Osteocyte (in vitro differentiated cells): ENCODE data around the gene TFDP1. TPM values are rescaled to one million over a fixed set of nuclear protein-coding genes. Genes with fewer than 3 reads are reported as not detected.

ENCODE experiments used
- DNase-seq: peaks from one replicate; pipeline ENCODE4 v3.0.0; 2021; ENCODE audit warnings: mixed read lengths; ENCODE audit not compliant: unreplicated experiment; ENCODE audit errors: extremely low spot score
- H3K27ac Mint-ChIP-seq: one replicate; pipeline ENCODE4 v1.8.0; 2021; ENCODE audit warnings: mild to moderate bottlenecking, mixed read lengths; ENCODE audit not compliant: unreplicated experiment
- H3K27me3 Mint-ChIP-seq: one replicate; pipeline ENCODE4 v1.8.0; 2021; ENCODE audit warnings: mixed read lengths; ENCODE audit not compliant: unreplicated experiment
- H3K36me3 Mint-ChIP-seq: one replicate; pipeline ENCODE4 v1.8.0; 2021; ENCODE audit warnings: mixed read lengths; ENCODE audit not compliant: unreplicated experiment
- H3K4me1 Mint-ChIP-seq: one replicate; pipeline ENCODE4 v1.8.0; 2021; ENCODE audit warnings: mixed read lengths; ENCODE audit not compliant: unreplicated experiment
- H3K4me3 Mint-ChIP-seq: one replicate; pipeline ENCODE4 v1.8.0; 2021; ENCODE audit warnings: mild to moderate bottlenecking, moderate library complexity, mixed read lengths; ENCODE audit not compliant: unreplicated experiment
- H3K9me3 Mint-ChIP-seq: one replicate; pipeline ENCODE4 v1.8.0; 2021; ENCODE audit warnings: mixed read lengths; ENCODE audit not compliant: unreplicated experiment
- CTCF ChIP-seq: fragments of 200-600 bp; sonication (generic); IDR thresholded peaks from 2 replicates; pipeline ENCODE4 v1.5.0; 2021; ENCODE audit warnings: antibody characterized with exemption, mild to moderate bottlenecking, moderate library complexity
- total RNA-seq: library from RNA; stranded (reverse); gene quantifications from 2 replicates; pipeline ENCODE4 v1.2.1, GENCODE V29; 2021

Gene TFDP1
- total RNA-seq, 1 donor from 2014 or later: 66.9 TPM

GRCh38 chr13:113550453-113550852 lies 34.1 kb upstream of the TFDP1 start:
- TF ChIP-seq CTCF: no peak
- no peaks in the 10 kb centered on the region for H3K27me3 Mint-ChIP-seq
- H3K4me1 Mint-ChIP-seq: peaks cover 16% of the 10 kb centered on the region
- DNase-seq: peak; percentile 62
- H3K4me3 Mint-ChIP-seq: no peak overlapping the region
- H3K27ac Mint-ChIP-seq: no peak overlapping the region
- H3K9me3 Mint-ChIP-seq: no peaks in the 10 kb centered on the region
- peaks cover 35% of the 10 kb centered on the region for H3K36me3 Mint-ChIP-seq

- no peaks in the 10 kb centered on the region for H3K27me3 Mint-ChIP-seq
- peaks cover 35% of the 10 kb centered on the region for H3K36me3 Mint-ChIP-seq
- H3K4me3 Mint-ChIP-seq: no peak overlapping the region
- H3K9me3 Mint-ChIP-seq: no peaks in the 10 kb centered on the region
- H3K4me1 Mint-ChIP-seq: peaks cover 8% of the 10 kb centered on the region
- no peak overlapping the region for H3K27ac Mint-ChIP-seq
- TF ChIP-seq CTCF: no peak
- peak; percentile 62 for DNase-seq
Observed at GRCh38 chr13:113551081-113552000, 33.2 kb upstream of the TFDP1 start.

GRCh38 chr13:113552079-113552478 lies 32.5 kb upstream of the TFDP1 start:
- Mint-ChIP-seq H3K36me3 (peaks cover 35% of the 10 kb centered on the region), H3K4me3 (no peak overlapping the region), H3K9me3 (no peaks in the 10 kb centered on the region), H3K27me3 (no peaks in the 10 kb centered on the region), H3K27ac (no peak overlapping the region), H3K4me1 (peaks cover under 1% of the 10 kb centered on the region)
- no peak for TF ChIP-seq CTCF
- peak; percentile 66 for DNase-seq

- no peaks in the 10 kb centered on the region for H3K9me3 Mint-ChIP-seq
- no peak overlapping the region for H3K27ac Mint-ChIP-seq
- peak; percentile 40 for DNase-seq
Observed at GRCh38 chr13:113552786-113553434, 31.6 kb upstream of the TFDP1 start.

More at GRCh38 chr13:113552786-113553434, 31.6 kb upstream of the TFDP1 start:
- no peak overlapping the region for H3K4me3 Mint-ChIP-seq
- H3K4me1 Mint-ChIP-seq: no peaks in the 10 kb centered on the region
- H3K27me3 Mint-ChIP-seq: no peaks in the 10 kb centered on the region
- no peak for TF ChIP-seq CTCF
- H3K36me3 Mint-ChIP-seq: peaks cover 35% of the 10 kb centered on the region
